Aorta (tissue), 5 donors: ENCODE data around the gene PRTFDC1. TPM values are rescaled to one million over a fixed set of nuclear protein-coding genes. Genes with fewer than 3 reads are reported as not detected.

Experiments used
- ATAC-seq: fragments of 200-7000 bp; cut with Tn5 transposase; one replicate; pipeline ENCODE4 v1.9.1; 2022; ENCODE audit warnings: moderate library complexity; ENCODE audit not compliant: low FRiP score
- DNase-seq, 2 donors: peaks; one replicate each; pipeline ENCODE4 v3.0.0-alpha.2; 2020
- H3K27ac ChIP-seq, 2 donors: one replicate each; pipeline ENCODE4 v1.5.1; 2013; ENCODE audit warnings: low read length in 2 of 2, mild to moderate bottlenecking in 2 of 2, moderate library complexity in 2 of 2, control low read depth in 1 of 2, inconsistent platforms in 1 of 2, low read depth in 1 of 2
- H3K27me3 ChIP-seq, 2 donors: one replicate each; pipeline ENCODE4 v1.6.1; 2013; ENCODE audit warnings: control low read depth in 1 of 2, low read length in 1 of 2, mild to moderate bottlenecking in 1 of 2, moderate library complexity in 1 of 2; ENCODE audit not compliant: insufficient read depth in 2 of 2, control insufficient read depth in 1 of 2
- H3K36me3 ChIP-seq, 2 donors: one replicate each; pipeline ENCODE4 v1.6.1; 2013; ENCODE audit warnings: control low read depth in 1 of 2, low read length in 1 of 2, mild to moderate bottlenecking in 1 of 2; ENCODE audit not compliant: insufficient read depth in 2 of 2, control insufficient read depth in 1 of 2
- H3K4me1 ChIP-seq, 2 donors: one replicate each; pipeline ENCODE4 v1.6.1; 2013; ENCODE audit warnings: low read length in 2 of 2, control low read depth in 1 of 2, mild to moderate bottlenecking in 1 of 2, moderate library complexity in 1 of 2; ENCODE audit not compliant: insufficient read depth in 2 of 2, control insufficient read depth in 1 of 2
- H3K4me3 ChIP-seq, 2 donors: one replicate each; pipeline ENCODE4 v1.5.1; 2013; ENCODE audit warnings: low read length in 2 of 2, control low read depth in 1 of 2, mild to moderate bottlenecking in 1 of 2
- H3K9me3 ChIP-seq: one replicate; pipeline ENCODE4 v1.6.1; 2013; ENCODE audit warnings: mild to moderate bottlenecking, low read length; ENCODE audit not compliant: control insufficient read depth
- WGBS, 2 donors: extraction: QIAGEN DNeasy Blood & Tissue Kit; methylation state at CpG; one replicate each; pipeline ENCODE4 v1.1.7; 2013; 5-methylcytosine and 5-hydroxymethylcytosine counted together
- intact Hi-C, 2 donors: fragments of 100-400 bp; cut with DNase I; formaldehyde crosslinking; loops; one replicate each; pipeline versions ENCODE4 v1.14.2 to v1.15.0; 2022
- polyA plus RNA-seq, 2 donors: library from polyadenylated mRNA; stranded (reverse); fragments of 200-250 nt; gene quantifications; one replicate each; pipeline ENCODE4 v1.2.3, GENCODE V29; 2013
- total RNA-seq, 2 donors: library from RNA; stranded (reverse); fragmentation: NEBNext Ultra II Directional; extraction: Animal tissue kit (Norgen Biotek cat#: 25700); gene quantifications; one replicate each; pipeline ENCODE4 v1.2.1, GENCODE V29; 2021
- donor health status: healthy with polysubstance abuse.
- donor health status: Bipolar disorder and iron deficiency.
- donor health status: DM: no; HTN: no; CAD: no.
- donor health status: DM: no; HTN: no; CAD: no.
- donor health status: DM: yes; HTN: yes; CAD: no.

PRTFDC1 gene
- total and polyA plus RNA-seq, 4 donors = 3.1 to 15.7 (median 11.8) TPM

DNA sequence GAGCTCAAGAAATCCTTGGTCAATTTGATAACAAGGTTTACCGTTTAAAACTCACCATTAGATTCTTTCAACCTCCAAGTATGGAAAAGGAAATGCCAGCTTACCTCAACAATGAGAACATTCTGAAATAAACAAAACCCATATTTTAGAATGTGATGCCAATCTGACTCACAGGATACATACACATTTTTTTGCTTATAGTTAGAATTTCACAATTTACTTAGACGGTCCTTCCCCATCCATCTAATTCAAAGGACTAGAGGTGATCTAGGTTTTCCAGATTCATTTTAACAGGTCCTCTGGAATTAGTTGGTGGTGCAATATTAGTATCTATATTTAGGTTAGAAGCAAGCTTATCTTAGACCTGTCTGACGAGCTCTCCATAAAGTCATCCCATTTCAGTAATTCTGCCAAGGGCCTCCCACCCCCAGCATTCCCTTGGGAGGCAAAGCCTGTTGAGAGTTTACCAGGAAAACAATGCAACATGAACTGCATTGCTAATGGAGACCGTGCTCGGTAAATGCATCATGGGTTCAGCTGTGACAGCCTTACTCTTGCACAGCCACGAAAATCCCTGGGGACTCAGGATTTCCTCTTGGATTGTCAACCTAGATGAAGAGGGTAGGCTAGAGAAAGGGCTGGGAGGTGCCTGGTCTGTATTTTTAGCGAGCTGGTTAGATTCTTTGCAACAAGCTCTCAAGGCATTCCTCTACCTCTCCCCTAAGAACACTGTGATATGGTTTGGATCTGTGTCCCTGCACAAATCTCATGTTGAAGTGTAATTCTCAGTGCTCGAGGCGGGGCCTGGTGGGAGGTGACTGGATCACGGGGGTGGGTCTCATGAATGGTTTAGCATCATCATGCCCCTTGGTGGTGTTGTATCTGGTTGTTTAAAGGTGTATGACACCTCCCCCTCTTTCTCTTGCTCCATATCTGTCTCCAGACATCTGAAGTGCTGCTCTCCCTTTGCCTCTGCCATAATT, 93.8 kb downstream of the PRTFDC1 start:
- ATAC-seq (no peak), DNase-seq (no peak)
- H3K36me3 ChIP-seq = no peaks in the 10 kb centered on the region
- no peaks in the 10 kb centered on the region for H3K27me3 ChIP-seq
- no peak overlapping the region for H3K27ac ChIP-seq
- H3K4me1 ChIP-seq = no peaks in the 10 kb centered on the region
- no peak overlapping the region for H3K4me3 ChIP-seq
- intact Hi-C loops = no loop called here
- no peaks in the 10 kb centered on the region for H3K9me3 ChIP-seq
- 56 to 57% methylated on average over 10 of the region's 10 CpGs for WGBS, 2 donors

DNA sequence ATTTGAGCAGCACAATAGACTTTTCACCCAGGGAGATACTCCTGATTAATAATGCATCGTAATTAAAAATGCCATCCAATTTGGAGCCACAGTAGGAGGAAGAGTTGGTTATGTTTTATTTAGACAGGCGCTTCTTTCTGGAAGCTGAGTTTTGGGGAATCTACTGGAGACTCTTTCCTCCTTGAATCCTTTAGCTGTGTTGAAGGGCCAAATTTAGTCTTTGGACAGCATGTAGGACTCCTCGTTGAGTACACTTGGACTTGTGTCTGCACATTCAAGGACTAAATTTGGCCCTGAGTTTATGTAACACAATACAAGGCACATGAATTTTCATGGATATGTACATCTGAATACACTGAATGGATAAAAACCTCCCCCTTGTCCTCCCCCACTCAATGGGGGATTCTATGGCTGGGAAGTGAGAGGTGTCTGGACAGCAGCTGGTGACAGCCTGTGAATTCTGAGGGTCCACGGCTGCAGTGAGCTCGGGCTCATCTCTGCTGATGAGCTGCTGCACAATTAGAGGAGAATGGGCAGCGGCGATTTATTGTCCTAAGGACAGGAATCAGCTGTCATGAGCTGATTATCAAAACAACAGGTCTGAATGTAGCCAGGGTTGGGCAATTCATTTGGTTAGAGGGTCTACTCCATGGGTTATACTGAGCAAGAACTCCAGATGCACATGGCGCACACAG, 95.2 kb downstream of the PRTFDC1 start:
- Histone ChIP-seq H3K36me3 (no peaks in the 10 kb centered on the region), H3K4me1 (no peaks in the 10 kb centered on the region), H3K4me3 (no peak overlapping the region), H3K9me3 (no peaks in the 10 kb centered on the region), H3K27me3 (no peaks in the 10 kb centered on the region), H3K27ac (no peak overlapping the region)
- ATAC-seq (no peak), DNase-seq (no peak)
- WGBS, 2 donors = 87 to 95% methylated on average over 8 of the region's 8 CpGs
- intact Hi-C loops = no loop called here

DNA sequence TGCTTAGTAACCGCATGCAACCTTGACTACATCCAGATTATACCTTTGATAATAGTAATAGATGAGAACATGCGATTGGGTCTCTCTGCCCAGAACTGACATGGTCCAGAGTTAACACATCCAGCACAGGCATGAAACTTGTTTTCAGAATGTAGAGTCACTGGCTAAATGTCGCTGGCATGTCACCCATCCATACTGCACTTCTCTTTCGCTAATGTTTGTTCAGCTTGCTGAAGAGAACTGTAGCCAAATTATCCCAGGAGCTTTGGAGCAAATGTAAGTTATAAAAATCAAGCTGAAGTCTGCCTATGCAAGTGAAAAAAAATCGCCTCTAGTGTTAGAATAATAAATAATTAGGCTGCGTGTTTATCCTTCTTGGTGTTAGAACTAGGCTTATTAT, 98.2 kb downstream of the PRTFDC1 start:
- no peak for DNase-seq
- H3K4me1 ChIP-seq = peaks cover 0 to 5% of the 10 kb centered on the region in 2 donors
- no peaks in the 10 kb centered on the region for H3K9me3 ChIP-seq
- ATAC-seq = no peak
- H3K36me3 ChIP-seq = no peaks in the 10 kb centered on the region
- H3K27ac ChIP-seq = no peak overlapping the region
- no peaks in the 10 kb centered on the region for H3K27me3 ChIP-seq
- H3K4me3 ChIP-seq = no peak overlapping the region
- 48 to 51% methylated on average over 6 of the region's 6 CpGs for whole genome bisulfite sequencing, 2 donors
- intact Hi-C loops = no loop called here

GRCh38 chr10:24853661-24854060, 98.7 kb downstream of the PRTFDC1 start:
- Histone ChIP-seq H3K9me3 (no peaks in the 10 kb centered on the region), H3K4me3 (no peak overlapping the region), H3K27me3 (no peaks in the 10 kb centered on the region), H3K36me3 (no peaks in the 10 kb centered on the region), H3K27ac (no peak overlapping the region), H3K4me1 (peaks cover 0 to 5% of the 10 kb centered on the region in 2 donors)
- DNase-seq = no peak
- intact Hi-C loops = no loop called here
- ATAC-seq = no peak

GRCh38 chr10:24851629-24852028, 100.8 kb downstream of the PRTFDC1 start:
- Histone ChIP-seq H3K4me1 (peaks cover 0 to 5% of the 10 kb centered on the region in 2 donors), H3K4me3 (no peak overlapping the region), H3K9me3 (no peaks in the 10 kb centered on the region), H3K27me3 (no peaks in the 10 kb centered on the region), H3K36me3 (no peaks in the 10 kb centered on the region), H3K27ac (no peak overlapping the region)
- DNase-seq (no peak), ATAC-seq (no peak)
- 19 to 24% methylated on average over 11 of the region's 11 CpGs for WGBS, 2 donors
- intact Hi-C loops = no loop called here

DNA sequence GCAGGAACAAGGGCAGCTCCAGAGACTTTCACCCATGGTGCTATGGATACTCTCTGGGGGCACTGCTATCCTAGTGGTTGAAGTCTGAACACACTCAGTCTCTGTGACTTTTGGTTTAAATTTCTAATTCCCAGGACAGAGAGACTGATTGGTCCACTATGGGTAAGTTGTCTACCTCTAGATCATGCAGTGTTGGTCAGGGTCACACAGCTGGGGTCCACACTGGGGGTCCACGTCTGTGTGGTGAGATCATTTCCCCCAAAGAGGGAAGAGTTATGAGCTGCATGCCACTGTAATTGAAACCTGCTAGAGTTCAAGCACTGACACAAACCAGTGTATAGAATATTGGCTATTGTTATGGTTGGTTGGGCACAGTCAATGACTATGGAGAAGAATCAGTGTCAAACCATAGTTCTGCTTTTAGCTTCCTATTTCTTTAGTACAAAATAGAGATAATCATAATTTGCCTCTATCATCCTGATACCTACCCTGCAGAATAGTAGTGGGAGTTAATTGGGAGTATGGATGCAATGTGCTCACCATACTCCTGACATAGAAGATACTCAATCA, 101.6 kb downstream of the PRTFDC1 start:
- WGBS, 2 donors = 56 to 73% methylated on average over 1 of the region's 1 CpG
- Histone ChIP-seq H3K27ac (no peak overlapping the region), H3K9me3 (no peaks in the 10 kb centered on the region), H3K4me1 (peaks cover 0 to 5% of the 10 kb centered on the region in 2 donors), H3K36me3 (no peaks in the 10 kb centered on the region), H3K4me3 (no peak overlapping the region), H3K27me3 (no peaks in the 10 kb centered on the region)
- ATAC-seq (no peak), DNase-seq (no peak)
- intact Hi-C loops = no loop called here

- H3K4me1 ChIP-seq = peaks cover 0 to 5% of the 10 kb centered on the region in 2 donors
- H3K36me3 ChIP-seq = no peaks in the 10 kb centered on the region
- H3K27ac ChIP-seq = no peak overlapping the region
- H3K9me3 ChIP-seq = no peaks in the 10 kb centered on the region
- ATAC-seq (no peak), DNase-seq (no peak)
- H3K27me3 ChIP-seq = no peaks in the 10 kb centered on the region
- 92 to 94% methylated on average over 9 of the region's 9 CpGs for WGBS, 2 donors
- no peak overlapping the region for H3K4me3 ChIP-seq
- intact Hi-C loops = no loop called here
These were observed 102.7 kb downstream of the PRTFDC1 start for GRCh38 chr10:24849501-24850299.

GRCh38 chr10:24849051-24849450, 103.4 kb downstream of the PRTFDC1 start:
- ATAC-seq (no peak), DNase-seq (no peak)
- 90 to 91% methylated on average over 6 of the region's 6 CpGs for WGBS, 2 donors
- H3K27me3 ChIP-seq = no peaks in the 10 kb centered on the region
- H3K36me3 ChIP-seq = no peaks in the 10 kb centered on the region
- H3K4me3 ChIP-seq = no peak overlapping the region
- no peaks in the 10 kb centered on the region for H3K9me3 ChIP-seq
- H3K4me1 ChIP-seq = peaks cover 0 to 5% of the 10 kb centered on the region in 2 donors
- H3K27ac ChIP-seq = no peak overlapping the region
- intact Hi-C loops = no loop called here
